PC-3 (cell line): ENCODE results near the gene TFF3. TPM values are rescaled to one million over a fixed set of nuclear protein-coding genes. Genes with fewer than 3 reads are reported as not detected.

ENCODE experiments used
- ATAC-seq: fragments of 200-7000 bp; cut with Tn5 transposase; 2 replicates; pipeline ENCODE4 v1.9.1; 2020; ENCODE audit warnings: mild to moderate bottlenecking, moderate library complexity
- BruUV-seq: library from RNA; stranded (reverse); fragments of 400-500 nt; replicated peaks from 2 replicates; lab custom pipeline; 2021; lab: Mats Ljungman, UMichigan
- CTCF ChIA-PET: fragments of 300-600 bp; sonication (Branson Sonifier 250); formaldehyde crosslinking; loops from one replicate; lab custom pipeline; 2022; ENCODE audit warnings: antibody characterized with exemption; lab: Charles Lee
- POLR2A ChIA-PET: fragments of 300-600 bp; sonication (Branson Sonifier 250); formaldehyde crosslinking; loops from one replicate; lab custom pipeline; 2022; ENCODE audit warnings: antibody characterized with exemption; ENCODE audit not compliant: unreplicated experiment; lab: Charles Lee
- DNase-seq: peaks from one replicate; pipeline ENCODE4 v3.0.0-alpha.2; 2015
- H2AFZ ChIP-seq: fragments of 300-600 bp; sonication (generic); 2 replicates; pipeline ENCODE4 v1.6.0; 2016; ENCODE audit warnings: antibody characterized with exemption, low read length
- H3F3A ChIP-seq: fragments of 300-600 bp; sonication (generic); one replicate; pipeline ENCODE4 v1.6.0; 2017; ENCODE audit warnings: antibody characterized with exemption, low read length, control low read depth, mild to moderate bottlenecking; ENCODE audit not compliant: unreplicated experiment
- H3K27ac ChIP-seq: fragments of 300-600 bp; sonication (generic); 2 replicates; pipeline ENCODE4 v1.5.1; 2016; ENCODE audit warnings: mild to moderate bottlenecking, low read length
- H3K27me3 ChIP-seq: fragments of 300-600 bp; sonication (generic); 2 replicates; pipeline ENCODE4 v1.6.1; 2016; ENCODE audit warnings: low read length, mixed read lengths
- H3K36me3 ChIP-seq: fragments of 300-600 bp; sonication (generic); 2 replicates; pipeline ENCODE4 v1.6.1; 2016; ENCODE audit warnings: low read depth, mixed run types, low read length, mixed read lengths
- H3K4me1 ChIP-seq: fragments of 300-600 bp; sonication (generic); 2 replicates; pipeline ENCODE4 v1.5.1; 2016; ENCODE audit warnings: low read length; ENCODE audit not compliant: insufficient read depth
- H3K4me2 ChIP-seq: fragments of 300-600 bp; sonication (generic); 2 replicates; pipeline ENCODE4 v1.6.0; 2016; ENCODE audit warnings: low read length
- H3K4me3 ChIP-seq: fragments of 300-600 bp; sonication (generic); 2 replicates; pipeline ENCODE4 v1.5.1; 2016; ENCODE audit warnings: mild to moderate bottlenecking, low read length, mixed read lengths
- H3K79me2 ChIP-seq: fragments of 300-600 bp; sonication (generic); 2 replicates; pipeline ENCODE4 v1.6.1; 2017; ENCODE audit warnings: low read length, mixed read lengths
- H3K9ac ChIP-seq: fragments of 300-600 bp; sonication (generic); 2 replicates; pipeline ENCODE4 v1.6.0; 2016; ENCODE audit warnings: mild to moderate bottlenecking, low read length
- H3K9me2 ChIP-seq: fragments of 300-600 bp; sonication (generic); replicated peaks from 2 replicates; pipeline ENCODE4 v1.6.1; 2016; ENCODE audit warnings: mixed run types, low read length, mixed read lengths
- H3K9me3 ChIP-seq: fragments of 300-600 bp; sonication (generic); 2 replicates; pipeline ENCODE4 v1.6.1; 2016; ENCODE audit warnings: low read length, mixed read lengths
- H4K20me1 ChIP-seq: fragments of 300-600 bp; sonication (generic); 2 replicates; pipeline ENCODE4 v1.6.1; 2016; ENCODE audit warnings: low read length, mixed read lengths
- EZH2 ChIP-seq: fragments of 300-600 bp; sonication (generic); IDR thresholded peaks from one replicate; pipeline ENCODE4 v1.6.1; 2017; ENCODE audit warnings: antibody characterized with exemption, mild to moderate bottlenecking, low read length; ENCODE audit not compliant: unreplicated experiment
- EZH2phosphoT487 ChIP-seq: fragments of 300-600 bp; sonication (generic); IDR thresholded peaks from 2 replicates; pipeline ENCODE4 v1.6.1; 2018; ENCODE audit warnings: mild to moderate bottlenecking, antibody characterized with exemption, low read length, borderline replicate concordance
- intact Hi-C: fragments of 100-400 bp; cut with micrococcal nuclease; formaldehyde crosslinking; loops from 2 replicates; pipeline ENCODE4 v1.9.0; 2023
- total RNA-seq: library from RNA; depleted of rRNA; stranded (reverse); fragments of >200 nt; gene quantifications from 2 replicates; pipeline ENCODE4 v1.2.3, GENCODE V29; 2014
- TF ChIP-seq, protein P1 (sequence below): fragments of 300-600 bp; sonication (generic); conservative IDR thresholded peaks from 2 replicates; pipeline ENCODE4 v1.5.1; 2017; ENCODE audit warnings: antibody characterized with exemption, low read depth, mild to moderate bottlenecking, low read length

TFF3 gene
- total RNA-seq, 1 experiment from 2014 or later = 2.8 TPM

DNA sequence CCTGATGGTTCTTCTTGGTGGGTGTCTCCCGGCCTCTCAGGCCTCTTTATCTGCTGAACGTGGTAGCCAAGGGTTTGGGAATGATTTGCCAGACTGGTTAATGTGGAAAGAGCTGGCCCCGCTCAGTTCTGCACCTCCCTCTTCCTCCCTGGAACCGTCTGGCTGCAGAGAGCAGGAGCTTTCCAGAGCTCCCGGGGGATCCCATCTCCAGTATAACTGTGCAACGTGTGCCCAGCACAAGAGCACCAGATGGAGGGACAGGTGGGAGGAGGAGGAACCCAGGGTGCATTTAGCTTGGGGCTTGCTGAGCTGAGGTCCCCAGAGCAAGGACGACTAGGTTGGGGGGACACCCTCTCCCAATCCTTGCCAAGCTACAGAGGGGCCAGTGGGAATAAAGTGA, 46.1 kb upstream of the TFF3 start:
- no peaks in the 10 kb centered on the region for H3K27me3 ChIP-seq
- no peak overlapping the region for H3K4me3 ChIP-seq
- peak overlapping the region; percentile 97 for H3K27ac ChIP-seq
- DNase-seq (no peak), ATAC-seq (no peak)
- H3K4me1 ChIP-seq = peaks cover 41% of the 10 kb centered on the region
- no peaks in the 10 kb centered on the region for H3K9me3 ChIP-seq
- H2AFZ ChIP-seq = no peak overlapping the region
- no peaks in the 10 kb centered on the region for H3K36me3 ChIP-seq
- no peak overlapping the region for H3K4me2 ChIP-seq
- CTCF ChIA-PET = no interaction called here
- no peaks in the 10 kb centered on the region for H3K9me2 ChIP-seq
- no TSS peak for BruUV-seq
- H3F3A ChIP-seq = no peaks in the 10 kb centered on the region
- intact Hi-C loops = no loop called here
- peak overlapping the region; percentile 7; the same call in 1 of the 2 replicates for H3K9ac ChIP-seq
- H4K20me1 ChIP-seq = no peaks in the 10 kb centered on the region
- no peaks in the 10 kb centered on the region for H3K79me2 ChIP-seq
- TF ChIP-seq EZH2phosphoT487 (no peak), EZH2 (no peak)
- TF ChIP-seq, protein P1, sequence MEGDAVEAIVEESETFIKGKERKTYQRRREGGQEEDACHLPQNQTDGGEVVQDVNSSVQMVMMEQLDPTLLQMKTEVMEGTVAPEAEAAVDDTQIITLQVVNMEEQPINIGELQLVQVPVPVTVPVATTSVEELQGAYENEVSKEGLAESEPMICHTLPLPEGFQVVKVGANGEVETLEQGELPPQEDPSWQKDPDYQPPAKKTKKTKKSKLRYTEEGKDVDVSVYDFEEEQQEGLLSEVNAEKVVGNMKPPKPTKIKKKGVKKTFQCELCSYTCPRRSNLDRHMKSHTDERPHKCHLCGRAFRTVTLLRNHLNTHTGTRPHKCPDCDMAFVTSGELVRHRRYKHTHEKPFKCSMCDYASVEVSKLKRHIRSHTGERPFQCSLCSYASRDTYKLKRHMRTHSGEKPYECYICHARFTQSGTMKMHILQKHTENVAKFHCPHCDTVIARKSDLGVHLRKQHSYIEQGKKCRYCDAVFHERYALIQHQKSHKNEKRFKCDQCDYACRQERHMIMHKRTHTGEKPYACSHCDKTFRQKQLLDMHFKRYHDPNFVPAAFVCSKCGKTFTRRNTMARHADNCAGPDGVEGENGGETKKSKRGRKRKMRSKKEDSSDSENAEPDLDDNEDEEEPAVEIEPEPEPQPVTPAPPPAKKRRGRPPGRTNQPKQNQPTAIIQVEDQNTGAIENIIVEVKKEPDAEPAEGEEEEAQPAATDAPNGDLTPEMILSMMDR = no peak
- POLR2A ChIA-PET = no interaction called here

GRCh38 chr21:42360317-42360716, 45.1 kb upstream of the TFF3 start:
- H3K4me3 ChIP-seq = no peak overlapping the region
- no peak for ATAC-seq
- peaks cover 31% of the 10 kb centered on the region for H3K4me1 ChIP-seq
- H3K9ac ChIP-seq = no peak overlapping the region
- POLR2A ChIA-PET = no interaction called here
- no peaks in the 10 kb centered on the region for H3K79me2 ChIP-seq
- no peaks in the 10 kb centered on the region for H3F3A ChIP-seq
- no peaks in the 10 kb centered on the region for H4K20me1 ChIP-seq
- peak overlapping the region; percentile 97 for H3K27ac ChIP-seq
- no peaks in the 10 kb centered on the region for H3K36me3 ChIP-seq
- intact Hi-C loops = no loop called here
- CTCF ChIA-PET = no interaction called here
- no peak overlapping the region for H3K4me2 ChIP-seq
- no TSS peak for BruUV-seq
- H3K9me2 ChIP-seq = no peaks in the 10 kb centered on the region
- no peaks in the 10 kb centered on the region for H3K27me3 ChIP-seq
- no peak overlapping the region for H2AFZ ChIP-seq
- no peak for TF ChIP-seq EZH2phosphoT487
- TF ChIP-seq, protein P1 = peak; percentile 72
- peaks cover under 1% of the 10 kb centered on the region; the same call in 1 of the 2 replicates for H3K9me3 ChIP-seq
- peak; percentile 25 for DNase-seq

DNA sequence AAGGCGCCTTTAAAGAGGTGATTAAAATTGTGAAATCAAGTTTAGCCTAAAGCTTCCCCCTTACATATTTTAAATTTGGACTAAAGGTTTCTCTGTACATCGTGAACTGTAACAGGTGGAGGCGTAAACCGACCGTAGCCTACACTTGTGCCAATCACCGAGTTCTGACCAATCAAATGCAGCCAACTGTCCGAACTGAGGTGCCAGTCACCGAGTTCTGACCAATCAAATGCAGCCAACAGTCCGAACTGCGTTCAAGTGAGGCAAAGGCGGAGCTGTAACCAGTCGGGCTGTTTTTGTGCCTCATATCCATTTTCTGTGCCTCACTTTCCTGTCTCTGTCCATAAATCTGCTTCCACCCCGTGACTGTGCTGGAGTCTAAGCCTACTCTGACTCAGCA, 43.7 kb upstream of the TFF3 start:
- H3K9ac ChIP-seq = no peak overlapping the region
- no peaks in the 10 kb centered on the region for H3K9me2 ChIP-seq
- DNase-seq (no peak), ATAC-seq (no peak)
- H2AFZ ChIP-seq = no peak overlapping the region
- H4K20me1 ChIP-seq = no peaks in the 10 kb centered on the region
- no peaks in the 10 kb centered on the region for H3K27me3 ChIP-seq
- H3K4me1 ChIP-seq = peaks cover 19% of the 10 kb centered on the region
- H3K4me2 ChIP-seq = no peak overlapping the region
- H3K27ac ChIP-seq = no peak overlapping the region
- POLR2A ChIA-PET = no interaction called here
- CTCF ChIA-PET = interaction anchor here (0.6 kb wide), 1 partner anchor 50 kb away, joined by 5 read pairs; no protein-coding TSS in a partner anchor
- H3F3A ChIP-seq = no peaks in the 10 kb centered on the region
- no peak overlapping the region for H3K4me3 ChIP-seq
- H3K36me3 ChIP-seq = no peaks in the 10 kb centered on the region
- H3K9me3 ChIP-seq = peaks cover 9% of the 10 kb centered on the region; the same call in 1 of the 2 replicates
- H3K79me2 ChIP-seq = no peaks in the 10 kb centered on the region
- BruUV-seq = no TSS peak
- TF ChIP-seq EZH2 (no peak), EZH2phosphoT487 (no peak)
- TF ChIP-seq, protein P1 = no peak
- intact Hi-C loops = no loop called here
